Kidney glomerular epithelial cell (primary cell): Measurements from ENCODE around the gene CD82.

ENCODE experiments used
- DNase-seq: peaks from one replicate; lab custom pipeline; 2025; lab: John Stamatoyannopoulos, UW

CD82 gene

DNA sequence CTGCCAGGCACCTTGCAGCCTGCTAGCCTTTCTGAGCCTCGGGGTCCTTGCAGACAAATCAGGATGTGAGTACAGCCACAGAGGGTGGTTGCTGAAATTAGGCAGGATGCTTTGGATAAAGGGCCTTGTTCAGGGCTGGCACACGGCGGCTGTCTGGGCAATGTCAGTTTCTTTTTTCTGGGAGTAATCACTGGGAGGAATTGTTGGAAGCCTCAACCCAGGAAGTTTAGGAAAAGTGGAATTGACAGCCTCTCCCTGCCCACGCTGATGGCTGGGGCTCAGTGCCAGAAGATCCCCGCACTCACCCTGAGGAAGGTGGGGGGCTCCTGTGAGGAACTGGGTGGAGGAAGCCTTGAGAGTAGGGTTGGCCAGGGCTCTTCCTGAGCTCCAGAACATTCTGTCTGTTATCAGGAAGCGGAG is 37.4 kb downstream of the CD82 start:
- no peak for DNase-seq

DNA sequence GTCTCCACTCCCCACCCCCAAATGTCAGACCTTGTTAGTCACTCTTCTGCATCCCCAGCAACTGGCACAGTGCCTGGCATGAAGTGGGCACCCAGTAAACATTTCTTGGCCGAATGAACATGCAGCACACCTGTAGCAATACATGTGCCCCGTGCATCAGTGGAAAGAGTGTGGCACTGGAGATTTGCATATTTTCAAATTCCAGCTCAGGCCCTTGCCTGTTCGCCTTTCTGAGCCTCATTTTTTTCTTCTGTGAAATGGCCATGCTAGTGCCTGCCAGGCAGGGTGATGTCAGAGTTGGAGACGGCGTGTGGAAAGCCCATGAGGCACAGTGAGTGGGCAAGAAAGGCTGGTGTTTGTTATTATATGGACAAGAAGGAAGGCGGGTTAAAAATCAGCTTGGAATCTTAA is 38.7 kb downstream of the CD82 start:
- peak; percentile 37 for DNase-seq

DNA sequence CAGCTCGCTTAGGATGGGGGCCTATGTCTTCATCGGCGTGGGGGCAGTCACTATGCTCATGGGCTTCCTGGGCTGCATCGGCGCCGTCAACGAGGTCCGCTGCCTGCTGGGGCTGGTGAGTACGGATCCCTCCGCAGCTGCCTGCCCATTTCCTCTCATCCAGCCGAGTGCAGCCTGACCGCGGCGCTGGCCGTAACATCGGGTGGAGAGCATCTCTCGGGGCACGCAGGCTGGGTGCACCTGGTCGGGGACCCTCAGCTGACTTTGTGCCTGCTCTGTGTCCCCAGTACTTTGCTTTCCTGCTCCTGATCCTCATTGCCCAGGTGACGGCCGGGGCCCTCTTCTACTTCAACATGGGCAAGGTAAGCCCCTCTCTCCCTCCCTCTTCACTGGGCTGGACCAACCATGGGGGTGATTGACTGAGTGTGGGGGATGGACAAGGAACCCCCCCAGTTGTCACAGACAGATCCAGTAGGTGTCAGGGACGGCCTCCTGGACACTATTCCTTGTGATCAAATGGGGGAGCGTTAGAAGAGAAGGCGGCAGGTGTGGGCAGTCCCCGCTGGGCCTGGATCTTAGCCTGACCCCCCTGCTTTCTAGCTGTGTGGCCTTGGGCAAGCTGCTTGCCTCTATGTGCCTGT is 39.7 kb downstream of the CD82 start:
- DNase-seq = no peak

DNA sequence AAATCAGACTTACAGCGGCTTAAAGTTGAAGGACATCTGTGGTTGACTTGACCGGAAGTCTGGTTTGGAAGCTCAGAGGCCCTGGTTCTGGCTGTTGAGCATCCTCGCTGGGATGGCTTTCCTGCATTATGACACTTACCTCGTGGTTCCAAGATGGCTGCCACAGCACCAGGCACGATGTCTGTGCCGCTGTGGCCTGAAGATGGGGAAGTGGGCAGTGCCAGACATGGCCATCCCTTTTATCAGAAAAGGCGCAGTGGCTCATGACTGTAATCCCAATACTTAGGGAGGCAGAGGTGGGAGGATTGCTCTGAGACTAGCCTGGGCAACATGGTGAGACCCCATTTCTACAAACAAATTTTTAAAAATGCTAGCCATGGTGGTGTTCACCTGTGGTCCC is 40.5 kb downstream of the CD82 start:
- no peak for DNase-seq

DNA sequence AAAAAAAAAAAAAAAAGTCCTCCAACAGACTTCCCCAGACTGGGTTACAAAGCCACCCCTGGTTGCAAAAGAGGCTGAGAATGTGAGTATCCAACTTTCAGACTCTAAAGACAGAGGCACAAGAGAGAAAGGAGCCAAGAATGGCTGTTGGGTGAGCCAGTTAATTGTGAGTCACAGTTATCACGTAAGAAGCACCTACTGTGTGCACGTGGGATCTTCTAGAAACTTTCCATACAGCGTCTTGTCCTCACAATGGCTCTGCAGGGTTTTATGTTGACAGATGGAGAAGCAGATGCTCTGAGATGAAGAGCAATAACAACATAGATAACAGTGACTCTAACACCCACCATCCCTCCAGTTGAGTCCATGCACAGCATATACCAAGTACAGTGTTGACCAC is 41.0 kb downstream of the CD82 start:
- no peak for DNase-seq

DNA sequence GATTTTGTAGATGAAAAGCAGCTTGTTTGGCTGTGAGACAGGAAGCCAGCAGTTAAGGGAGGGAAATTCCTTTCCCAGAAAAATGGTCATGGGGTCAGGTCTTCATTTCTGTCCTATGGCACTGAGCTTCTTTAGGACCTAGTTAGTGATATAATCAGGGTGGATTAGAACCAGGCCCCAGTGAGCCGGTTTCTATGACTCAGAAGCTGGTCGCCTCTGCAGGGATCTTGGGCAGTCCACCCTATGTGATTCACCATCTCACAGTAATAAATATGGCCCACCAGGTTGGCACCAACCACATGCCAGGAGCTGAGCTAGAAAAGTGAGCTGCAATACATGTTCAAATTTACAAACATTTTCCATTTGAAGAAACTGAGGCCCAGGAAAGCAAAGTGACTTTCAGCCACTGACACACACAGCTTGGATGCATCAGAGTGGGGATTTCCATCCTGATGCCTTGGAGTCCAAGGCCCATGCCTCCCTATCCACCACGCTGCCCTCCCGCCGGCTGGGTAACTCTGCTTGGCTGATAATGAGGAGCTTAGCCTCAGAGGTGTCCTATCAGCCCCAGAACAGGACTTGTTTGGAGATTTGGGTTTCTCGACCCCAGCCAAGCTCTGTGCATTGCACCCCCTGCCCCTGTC is 42.0 kb downstream of the CD82 start:
- peak; percentile 61 for DNase-seq

DNA sequence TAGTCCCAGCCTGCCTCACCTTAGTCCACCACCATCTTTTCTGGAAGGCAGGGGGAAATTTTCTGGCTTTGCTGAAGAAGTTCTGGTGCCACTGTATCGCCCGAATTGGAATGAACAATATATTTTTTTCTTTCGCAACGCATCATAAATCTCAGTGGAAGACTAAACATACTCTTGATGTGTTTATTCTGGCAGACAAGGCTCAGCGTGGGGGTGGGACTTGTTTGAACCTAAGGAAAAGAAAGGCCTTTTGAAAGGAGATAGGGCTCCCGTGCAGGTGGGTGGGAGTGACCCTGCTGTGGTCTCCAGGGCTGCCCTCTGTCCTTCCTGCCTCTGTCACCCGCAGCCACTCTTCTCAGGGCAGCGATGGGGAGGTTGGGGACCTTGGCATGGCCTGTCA is 42.5 kb downstream of the CD82 start:
- peak; percentile 71 for DNase-seq

DNA sequence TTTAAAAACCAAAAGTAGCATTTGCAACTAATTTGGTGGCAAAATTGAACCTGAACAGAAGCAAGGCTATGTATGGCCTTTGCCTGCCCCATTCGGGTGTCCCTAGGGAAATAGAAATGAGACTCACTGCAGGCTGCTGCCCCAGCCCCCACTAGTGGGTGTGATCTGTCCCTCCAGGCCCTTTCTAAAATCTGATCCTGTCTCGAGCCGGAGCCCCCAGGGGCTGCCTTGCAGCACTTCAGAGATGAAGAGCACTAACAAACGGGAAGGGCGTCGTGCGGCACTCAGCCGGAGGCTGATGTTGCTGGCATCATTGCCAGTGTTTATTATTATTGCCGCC is 43.2 kb downstream of the CD82 start:
- DNase-seq = no peak

DNA sequence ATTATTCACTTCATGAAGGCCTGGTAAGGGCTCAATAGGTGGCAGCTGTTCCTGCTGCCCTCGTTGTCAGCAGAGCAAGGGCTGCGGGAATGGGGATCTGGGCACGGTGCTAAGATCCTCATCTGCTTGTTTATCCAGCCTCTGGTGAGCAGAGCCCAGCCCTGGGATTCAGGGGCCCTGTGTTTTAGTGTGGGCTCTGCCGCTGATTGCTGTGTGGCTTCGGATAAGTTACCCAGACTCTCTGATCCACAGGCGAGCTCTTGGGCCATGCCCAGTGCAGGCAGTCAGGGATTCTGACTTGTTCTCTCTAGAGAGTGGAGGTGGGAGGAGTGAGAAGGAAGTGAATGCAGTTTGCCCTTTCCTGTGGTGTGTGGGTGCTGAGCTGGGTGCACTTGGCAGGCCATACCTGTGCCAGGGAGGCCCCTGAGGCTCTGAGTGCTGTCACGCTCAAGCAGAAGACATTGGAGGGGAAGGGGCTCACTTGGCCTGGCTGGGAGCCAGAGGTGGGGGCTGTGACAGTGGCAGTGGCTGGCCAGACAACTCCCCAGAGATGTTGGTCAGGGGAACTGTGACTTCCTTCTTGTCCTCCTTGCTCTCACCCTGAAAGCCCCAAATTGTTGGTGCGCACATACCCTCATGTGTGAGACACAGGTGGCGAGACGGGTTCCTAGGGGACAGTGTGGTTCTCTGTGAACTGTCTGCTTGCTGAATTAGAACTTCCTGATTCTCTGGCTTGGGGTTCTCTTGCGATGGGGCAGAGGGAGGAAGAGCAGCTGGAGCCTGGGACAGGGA is 43.7 kb downstream of the CD82 start:
- no peak for DNase-seq

DNA sequence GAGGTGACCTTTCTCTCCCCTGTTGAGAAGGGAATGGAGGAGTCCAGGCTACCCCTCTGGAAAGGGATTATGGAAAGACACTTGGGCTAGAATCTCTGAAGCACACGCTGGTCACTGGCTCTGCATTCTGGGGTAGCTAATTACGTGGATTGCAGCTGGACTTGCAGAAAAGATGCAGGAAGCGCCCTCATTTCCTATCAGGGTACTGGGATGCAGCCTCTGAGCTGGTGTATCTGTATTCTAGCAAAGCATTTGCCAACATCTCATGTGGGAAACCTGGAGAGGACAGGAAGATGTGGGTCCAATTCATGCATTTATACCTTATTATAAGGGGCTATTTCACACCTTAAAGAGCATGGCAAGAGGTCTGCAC is 44.3 kb downstream of the CD82 start:
- no peak for DNase-seq

DNA sequence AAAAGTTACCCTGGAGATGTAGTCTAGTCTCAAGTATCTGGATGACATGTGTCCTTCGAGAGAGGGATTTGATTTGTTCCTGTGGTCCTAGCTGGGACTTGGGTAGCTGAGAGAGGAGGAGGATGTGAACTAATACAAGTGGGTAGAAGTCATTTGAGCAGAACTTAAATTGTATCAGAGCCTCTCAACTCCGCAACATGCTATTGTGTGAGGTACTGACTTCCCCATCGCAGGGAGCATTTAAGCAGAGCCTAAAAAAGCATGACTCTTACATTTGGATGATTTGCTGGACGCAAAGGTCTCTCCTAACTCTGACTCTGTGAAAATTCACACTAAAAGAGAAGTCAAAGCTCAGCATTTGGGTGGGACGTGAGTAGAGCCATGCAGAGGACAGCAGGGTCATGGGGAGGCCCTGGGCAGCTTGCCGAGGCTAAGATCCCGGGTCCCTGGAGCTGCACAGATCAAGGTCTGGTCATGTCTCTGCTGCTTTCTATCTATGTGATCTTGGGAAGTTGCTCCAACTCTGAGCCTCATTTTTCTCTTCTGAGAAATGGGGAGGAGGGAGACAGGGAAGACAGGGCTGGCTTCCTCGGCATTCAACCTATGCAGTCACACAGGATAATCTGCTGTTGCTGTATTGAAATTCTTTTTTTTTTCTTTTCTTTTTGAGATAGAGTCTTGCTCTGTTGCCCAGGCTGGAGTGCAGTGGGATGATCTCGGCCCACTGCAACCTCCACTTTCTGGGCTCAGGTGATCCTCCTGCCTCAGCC is 44.9 kb downstream of the CD82 start:
- no peak for DNase-seq

DNA sequence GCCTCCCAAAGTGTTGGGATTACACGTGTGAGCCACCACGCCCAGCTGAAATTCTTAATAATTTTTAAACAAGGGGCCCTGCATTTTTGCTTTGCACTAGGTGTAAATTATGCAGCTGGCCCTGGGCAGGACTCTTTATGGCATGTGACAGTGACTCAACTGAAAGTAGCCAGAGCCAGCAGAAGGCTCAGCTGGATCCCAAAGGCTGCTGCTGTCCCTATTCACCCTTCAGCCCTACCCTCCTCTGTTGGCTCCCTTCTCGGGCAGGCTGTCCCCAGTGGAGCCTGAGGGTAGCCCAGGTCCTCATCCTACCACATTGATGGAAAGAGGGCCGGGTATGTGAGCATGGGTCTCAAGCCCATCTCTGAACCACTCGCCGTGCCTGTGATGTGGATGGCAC is 45.6 kb downstream of the CD82 start:
- no peak for DNase-seq

DNA sequence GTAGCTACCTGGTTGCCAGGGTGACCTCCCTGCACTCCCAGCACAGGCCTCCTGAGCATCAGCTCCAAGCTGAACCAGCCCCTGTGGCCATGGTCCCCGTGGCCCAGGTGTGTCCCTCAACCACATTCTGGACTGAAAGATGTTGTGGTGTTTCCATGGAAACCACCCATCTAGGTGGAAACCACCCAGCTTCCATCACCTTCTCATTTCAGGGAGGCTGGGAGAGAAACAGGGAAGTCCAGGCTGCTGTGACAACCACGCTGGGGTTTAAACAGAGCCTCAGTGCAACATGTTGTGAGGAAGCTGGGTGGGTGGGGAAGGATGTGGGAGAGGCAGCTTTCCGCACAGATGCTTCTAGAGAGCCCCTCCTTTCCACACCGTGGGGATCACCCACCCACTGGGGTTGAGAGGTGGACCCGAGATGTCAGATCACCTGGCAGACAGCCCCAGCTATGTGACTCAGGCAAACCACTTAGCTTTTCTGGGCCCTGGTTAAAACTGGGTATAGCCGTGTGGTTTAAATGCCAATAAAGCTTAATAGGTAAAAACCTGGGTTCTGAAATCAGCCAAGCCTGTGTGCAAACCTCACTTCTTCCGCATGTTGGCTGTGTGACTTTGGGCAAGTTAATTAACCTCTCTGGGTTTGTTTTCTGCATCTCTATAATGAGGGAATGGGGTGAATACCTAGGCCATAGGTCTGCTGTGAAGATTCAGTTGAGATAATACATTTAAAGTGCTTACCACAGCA is 46.4 kb downstream of the CD82 start:
- no peak for DNase-seq

DNA sequence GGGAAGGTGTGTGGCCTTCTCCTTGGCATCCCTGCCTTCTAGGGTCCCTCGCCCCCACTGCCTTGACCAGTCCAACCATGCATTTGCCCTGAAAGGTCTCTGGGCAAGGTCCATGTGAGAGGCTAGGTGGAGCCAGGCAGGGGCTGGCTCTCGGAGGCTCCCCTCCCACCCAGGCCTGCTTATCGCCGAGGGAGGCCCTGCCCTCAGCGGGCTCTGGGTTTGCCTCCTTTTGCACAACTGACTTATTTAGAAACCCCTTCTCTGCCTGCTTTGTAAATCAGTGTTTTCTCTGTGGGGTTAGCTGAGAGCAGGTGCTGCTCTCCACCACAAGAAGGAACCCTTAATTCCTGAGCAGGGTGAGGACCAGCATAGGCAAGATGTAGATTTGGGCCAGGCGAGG is 47.7 kb downstream of the CD82 start:
- no peak for DNase-seq

DNA sequence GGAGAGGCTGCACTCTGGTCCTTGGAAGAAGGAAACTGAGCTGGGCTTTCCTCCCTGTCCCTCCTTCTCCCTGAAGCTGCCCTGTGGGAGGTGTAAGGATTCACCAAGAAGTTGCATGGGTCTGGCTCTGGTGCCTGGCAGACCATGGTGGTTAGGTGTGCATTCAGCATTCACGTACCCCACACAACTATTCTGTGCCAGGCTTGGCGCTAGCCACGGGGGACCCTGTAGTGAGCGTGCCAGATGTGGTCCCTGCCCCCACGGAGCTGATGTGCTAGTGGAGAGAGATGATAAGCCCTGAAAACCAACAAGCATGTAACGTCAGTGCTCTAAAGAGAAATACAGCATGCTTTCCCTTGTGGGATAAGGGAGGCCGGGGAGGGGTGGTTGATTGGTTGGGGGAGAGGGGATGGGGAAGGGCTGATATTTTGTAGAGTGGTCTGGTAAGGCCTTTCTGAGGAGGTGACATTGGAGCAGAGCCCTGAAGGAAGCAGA is 48.9 kb downstream of the CD82 start:
- no peak for DNase-seq

DNA sequence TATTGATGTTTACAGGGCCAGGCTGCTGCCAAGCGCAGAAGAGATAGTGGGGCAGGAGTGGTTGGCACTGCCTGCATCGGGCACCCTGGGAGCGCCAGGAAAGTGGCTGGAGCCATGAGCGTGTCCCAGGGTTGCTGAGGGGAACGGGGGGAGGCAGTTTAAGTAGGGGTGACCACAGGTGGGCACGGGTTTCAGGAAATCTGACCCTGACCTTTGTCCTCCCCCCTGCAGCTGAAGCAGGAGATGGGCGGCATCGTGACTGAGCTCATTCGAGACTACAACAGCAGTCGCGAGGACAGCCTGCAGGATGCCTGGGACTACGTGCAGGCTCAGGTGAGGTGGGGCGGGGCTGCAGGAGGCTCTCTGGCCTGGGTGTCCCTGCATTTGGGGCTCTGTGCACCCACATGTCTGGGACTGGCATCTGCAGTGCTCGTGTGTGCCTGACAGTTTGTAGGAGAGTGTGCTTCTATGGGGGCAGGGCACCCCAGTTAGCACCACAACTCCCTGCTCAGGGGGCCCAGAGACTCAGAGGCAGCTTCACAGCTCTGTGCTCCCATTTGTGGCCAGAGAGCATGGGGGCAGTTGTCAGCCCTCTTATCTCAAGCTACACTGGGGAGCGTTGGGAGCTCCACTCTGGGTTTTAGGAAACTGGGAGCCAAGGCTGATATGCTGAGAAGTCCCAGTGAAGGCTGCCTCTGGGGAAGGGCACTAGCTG is 49.7 kb downstream of the CD82 start:
- DNase-seq = no peak

DNA sequence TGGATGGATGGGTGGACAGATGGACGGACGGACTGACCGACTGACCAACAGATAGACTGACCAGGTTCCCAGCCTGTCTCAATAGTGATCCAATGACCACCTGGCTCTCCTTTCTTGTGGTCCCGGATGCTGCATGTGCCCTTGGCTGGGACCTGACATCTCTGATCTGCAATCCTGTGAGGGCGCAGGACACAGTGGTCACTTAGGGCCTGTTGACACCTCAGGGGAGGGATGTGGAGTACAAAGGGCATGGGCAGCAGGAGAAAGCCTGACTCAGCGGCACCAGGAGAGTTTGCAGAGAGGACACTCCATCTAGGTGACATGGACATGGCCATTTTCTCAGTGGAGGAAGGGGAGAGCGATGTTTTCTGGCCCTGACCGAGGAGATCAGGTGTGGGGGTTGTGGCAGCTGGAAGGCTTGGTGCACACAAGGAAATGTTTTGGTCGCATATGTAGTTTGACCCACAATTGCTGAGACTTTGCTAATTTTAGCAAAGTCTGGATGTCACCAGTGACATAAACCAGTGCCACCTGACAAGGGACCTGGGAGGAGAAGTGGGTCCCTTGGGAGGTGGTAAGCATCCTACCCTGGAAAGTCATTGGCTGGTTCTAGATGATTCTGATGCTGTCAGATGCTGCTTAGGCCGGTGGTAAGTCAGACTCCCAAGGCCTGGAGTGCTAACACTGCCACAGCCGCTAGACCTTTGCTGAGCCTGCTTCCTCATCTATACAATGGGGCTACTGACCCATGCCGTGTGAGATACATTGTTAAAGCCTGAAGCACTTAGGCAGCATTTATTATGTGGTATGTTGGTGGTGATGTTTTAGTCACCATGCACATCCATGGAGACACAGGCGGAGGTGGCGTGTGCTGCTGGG is 50.7 kb downstream of the CD82 start:
- DNase-seq = no peak

DNA sequence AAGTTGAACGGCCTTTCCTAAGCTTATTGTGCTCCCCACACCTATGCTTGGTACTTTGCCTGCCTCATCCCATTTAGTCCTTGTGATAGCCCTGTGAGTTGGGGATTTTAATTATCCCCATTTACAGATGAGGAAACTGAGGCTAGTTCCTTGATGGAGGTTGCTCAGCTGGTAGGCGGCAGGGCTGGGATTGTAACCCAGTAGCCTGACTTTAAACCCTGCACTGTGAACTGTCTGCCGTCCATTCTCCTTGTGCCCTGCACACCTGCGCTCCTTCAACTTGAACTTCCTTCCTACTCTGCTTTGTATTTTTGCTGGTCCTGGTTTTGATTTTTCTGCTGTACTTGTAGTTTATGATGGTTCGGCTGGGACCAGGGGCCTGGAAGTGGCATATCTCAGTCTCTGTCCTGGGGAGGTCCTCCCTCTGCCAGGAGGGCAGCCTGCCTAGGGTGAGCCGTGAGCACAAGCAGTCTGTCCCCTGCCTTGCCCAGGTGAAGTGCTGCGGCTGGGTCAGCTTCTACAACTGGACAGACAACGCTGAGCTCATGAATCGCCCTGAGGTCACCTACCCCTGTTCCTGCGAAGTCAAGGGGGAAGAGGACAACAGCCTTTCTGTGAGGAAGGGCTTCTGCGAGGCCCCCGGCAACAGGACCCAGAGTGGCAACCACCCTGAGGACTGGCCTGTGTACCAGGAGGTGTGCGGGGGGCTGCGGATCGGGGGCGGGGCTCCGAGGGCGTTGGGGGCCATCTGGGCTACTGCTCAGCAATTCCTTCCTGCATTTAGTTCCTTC is 52.4 kb downstream of the CD82 start:
- no peak for DNase-seq
